Measurements from ENCODE around the gene WDR62.
A peak's percentile ranks its signal among the peaks of the same experiment; 100 is the strongest.

The WDR62 gene

DNA sequence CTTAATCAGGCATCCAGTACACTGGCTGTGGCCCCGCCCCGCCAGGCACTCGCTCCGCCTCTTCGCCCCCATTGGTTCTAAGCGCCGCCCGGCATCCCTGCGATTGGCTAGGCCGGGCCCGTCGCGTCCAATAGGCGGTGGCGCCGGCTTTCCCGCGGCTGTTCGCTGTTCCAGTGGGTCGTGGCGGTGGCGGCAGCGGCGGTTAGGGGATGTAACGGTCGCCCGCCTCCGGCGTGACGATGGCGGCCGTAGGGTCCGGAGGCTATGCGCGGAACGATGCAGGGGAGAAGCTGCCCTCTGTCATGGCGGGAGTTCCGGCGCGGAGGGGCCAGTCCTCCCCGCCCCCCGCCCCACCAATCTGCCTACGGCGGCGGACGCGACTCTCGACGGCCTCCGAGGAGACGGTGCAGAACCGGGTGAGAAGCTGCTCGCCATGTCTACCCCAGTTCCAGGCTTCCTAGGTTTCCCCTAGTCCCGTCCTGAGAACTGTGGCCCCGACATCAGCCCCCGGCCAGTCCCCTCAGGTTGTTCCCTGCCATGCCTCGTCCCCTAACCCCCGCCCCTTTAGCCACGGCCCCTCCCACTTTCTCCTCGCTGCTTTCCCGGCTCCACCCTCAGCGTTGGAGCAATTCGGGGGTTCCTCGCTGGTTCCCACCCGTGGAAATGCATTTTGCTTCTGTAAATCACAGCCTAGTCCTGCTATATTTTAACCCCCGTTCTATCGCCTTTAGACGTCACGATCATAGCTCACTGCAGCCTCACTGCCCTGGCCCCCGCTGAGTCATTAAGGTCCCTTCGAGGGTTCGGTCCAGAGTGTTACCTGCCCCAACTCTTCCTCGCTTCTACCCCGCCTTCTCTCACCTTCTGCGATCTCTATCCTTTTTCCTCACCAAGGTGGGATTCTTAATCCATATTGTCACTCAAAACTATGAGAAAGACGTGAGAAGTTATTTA lies at the start of gene WDR62:
Gene WDR62 (plus strand): TSS at position 165 of the 954 bp plus-strand sequence. CDS start 75 bp downstream, at position 240.
- peak within 1 kb of the TSS; percentile 97 for H3K27ac Mint-ChIP-seq
- no peaks in the 10 kb centered on the region for H3K27me3 Mint-ChIP-seq
- peaks cover 17% of the 10 kb centered on the region for H3K4me1 Mint-ChIP-seq
- peak; percentile 95 for DNase-seq
- peaks cover 10% of the 10 kb centered on the region for H3K36me3 Mint-ChIP-seq (ENCODE audit: low read depth)
- peak within 1 kb of the TSS; percentile 89 for H3K4me3 Mint-ChIP-seq
- H3K9me3 Mint-ChIP-seq: no peaks in the 10 kb centered on the region
- ATAC-seq: peak; percentile 80

DNA sequence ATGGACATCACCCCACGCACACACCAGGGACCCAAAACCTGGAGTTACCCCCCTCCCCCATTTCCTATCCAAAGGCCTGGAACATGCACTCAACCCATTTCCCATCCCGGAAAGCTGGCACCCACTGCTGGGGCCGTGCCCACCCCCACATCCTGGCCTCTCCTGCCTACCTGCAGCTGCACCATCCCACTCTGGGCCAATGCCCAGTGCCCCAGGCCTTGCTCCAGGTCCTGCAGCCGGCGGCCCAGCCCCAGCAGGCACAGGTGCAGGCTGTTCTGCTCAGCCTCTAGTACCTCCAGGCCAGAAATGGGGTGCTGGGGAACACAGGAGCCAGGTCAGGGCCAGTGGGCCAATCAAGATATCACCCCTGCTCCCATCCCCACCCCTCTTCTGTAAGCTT lies 47.7 kb upstream of the WDR62 start:
- H3K27ac Mint-ChIP-seq: no peak overlapping the region
- DNase-seq: no peak
- H3K9me3 Mint-ChIP-seq: no peaks in the 10 kb centered on the region
- peaks cover 7% of the 10 kb centered on the region for H3K36me3 Mint-ChIP-seq (ENCODE audit: low read depth)
- no peak for ATAC-seq
- no peak overlapping the region for H3K4me3 Mint-ChIP-seq
- peaks cover 11% of the 10 kb centered on the region for H3K4me1 Mint-ChIP-seq
- no peaks in the 10 kb centered on the region for H3K27me3 Mint-ChIP-seq

DNA sequence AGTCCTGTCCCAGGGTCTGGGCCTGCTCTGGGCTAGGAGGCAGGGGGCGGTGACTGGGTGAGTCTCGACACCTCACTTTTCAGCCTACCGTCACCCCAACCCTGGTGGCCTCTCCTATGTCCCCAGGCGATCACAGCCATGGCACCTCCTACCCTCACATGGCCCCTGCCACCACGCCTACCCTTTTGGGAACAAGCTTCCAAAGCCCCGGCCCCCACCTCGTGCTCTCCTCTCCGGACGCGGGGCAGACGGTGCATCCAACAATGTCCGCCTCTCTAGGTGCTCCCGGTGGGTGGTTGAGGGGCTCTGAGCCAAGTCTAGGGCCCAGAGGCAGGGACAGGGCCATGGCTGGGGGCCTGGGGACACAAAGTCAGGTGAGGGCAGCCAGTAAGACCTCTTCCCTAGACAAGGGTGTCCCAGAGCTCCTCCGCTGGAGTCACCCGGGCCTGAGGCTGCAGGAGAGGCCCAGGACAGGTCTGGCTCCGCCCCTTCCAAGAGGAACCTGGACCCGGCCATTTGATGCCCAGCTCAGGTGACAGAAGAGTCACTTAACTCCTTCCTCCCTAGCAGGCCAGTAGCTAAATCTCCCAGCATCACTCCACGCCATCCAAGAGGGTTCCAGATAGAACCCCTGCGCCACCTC lies 46.2 kb upstream of the WDR62 start, which contains the start of gene SYNE4:
Gene SYNE4 (minus strand): TSS at position 478 of the 643 bp plus-strand sequence. CDS start 132 bp downstream, at position 346.
- DNase-seq (no peak), ATAC-seq (no peak)
- peak within 1 kb of the TSS; percentile 48 for H3K4me3 Mint-ChIP-seq
- peaks cover 7% of the 10 kb centered on the region for H3K36me3 Mint-ChIP-seq (ENCODE audit: low read depth)
- peaks cover 14% of the 10 kb centered on the region for H3K4me1 Mint-ChIP-seq
- H3K27ac Mint-ChIP-seq: no peak within 1 kb of the TSS
- H3K27me3 Mint-ChIP-seq: no peaks in the 10 kb centered on the region
- no peaks in the 10 kb centered on the region for H3K9me3 Mint-ChIP-seq

DNA sequence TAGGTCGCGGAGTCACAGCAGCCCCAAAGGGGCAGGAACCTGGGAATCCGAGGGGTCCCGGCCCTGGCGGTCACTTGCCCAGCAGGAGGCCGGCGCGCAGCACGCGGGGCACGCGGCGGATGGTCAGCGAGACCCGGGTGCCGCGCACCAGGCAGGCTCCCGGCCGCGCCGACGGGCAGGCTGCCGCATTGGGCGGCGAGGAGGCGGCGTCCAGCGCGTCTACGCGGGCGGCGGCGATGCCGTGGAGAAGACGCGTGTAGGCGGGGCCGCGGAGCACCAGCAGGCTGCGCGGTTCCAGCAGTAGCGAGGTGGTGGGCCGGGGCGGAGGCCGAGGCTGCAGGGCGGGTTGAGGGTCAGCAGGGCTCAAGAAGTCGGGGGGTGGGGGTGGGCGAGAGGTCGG lies 45.5 kb upstream of the WDR62 start:
- DNase-seq (peak; percentile 66), ATAC-seq (no peak)
- peak overlapping the region; percentile 48 for H3K4me3 Mint-ChIP-seq
- H3K36me3 Mint-ChIP-seq (ENCODE audit: low read depth): peaks cover 7% of the 10 kb centered on the region
- H3K9me3 Mint-ChIP-seq: no peaks in the 10 kb centered on the region
- no peak overlapping the region for H3K27ac Mint-ChIP-seq
- peaks cover 16% of the 10 kb centered on the region for H3K4me1 Mint-ChIP-seq
- no peaks in the 10 kb centered on the region for H3K27me3 Mint-ChIP-seq

DNA sequence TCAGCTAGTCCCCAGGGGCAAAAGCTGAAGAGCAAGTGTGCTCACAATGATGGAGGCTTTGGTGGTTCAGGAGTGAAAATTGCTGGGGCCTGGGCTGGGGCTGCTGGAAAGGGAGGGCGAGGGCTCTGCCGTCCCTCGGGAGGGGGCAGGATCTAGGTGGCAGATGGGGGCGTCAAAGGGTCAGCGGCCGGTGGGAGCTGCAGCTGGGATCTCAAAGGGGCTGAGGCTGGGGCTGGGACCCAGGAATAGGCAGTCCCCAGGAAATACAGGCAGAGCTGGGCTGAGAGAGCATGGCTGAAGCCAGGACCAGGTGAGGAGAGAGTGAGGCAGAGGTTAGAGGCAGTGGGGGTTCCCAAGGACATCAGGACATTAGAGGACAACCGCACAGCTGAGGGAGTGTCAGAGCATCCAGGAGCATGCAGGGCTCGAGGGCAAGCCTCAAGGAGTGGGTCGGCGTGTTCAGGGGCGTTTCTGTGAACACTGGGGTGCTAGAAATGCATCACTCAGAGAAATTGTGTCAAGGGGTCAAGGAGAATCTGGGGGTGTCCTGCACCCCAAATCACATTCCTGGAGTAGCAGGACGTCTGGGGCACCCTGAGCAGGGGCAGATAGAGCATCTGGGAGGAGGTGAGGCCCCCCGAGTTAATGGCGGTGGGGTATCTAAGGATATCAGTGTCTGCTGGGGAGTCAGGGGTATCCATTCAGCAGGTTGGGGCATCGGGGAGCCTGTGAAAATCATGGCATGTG lies 44.9 kb upstream of the WDR62 start:
- no peaks in the 10 kb centered on the region for H3K27me3 Mint-ChIP-seq
- peaks cover 22% of the 10 kb centered on the region for H3K4me1 Mint-ChIP-seq
- DNase-seq (no peak), ATAC-seq (no peak)
- H3K9me3 Mint-ChIP-seq: no peaks in the 10 kb centered on the region
- H3K4me3 Mint-ChIP-seq: peak overlapping the region; percentile 26
- H3K36me3 Mint-ChIP-seq (ENCODE audit: low read depth): peaks cover 7% of the 10 kb centered on the region
- H3K27ac Mint-ChIP-seq: no peak overlapping the region

DNA sequence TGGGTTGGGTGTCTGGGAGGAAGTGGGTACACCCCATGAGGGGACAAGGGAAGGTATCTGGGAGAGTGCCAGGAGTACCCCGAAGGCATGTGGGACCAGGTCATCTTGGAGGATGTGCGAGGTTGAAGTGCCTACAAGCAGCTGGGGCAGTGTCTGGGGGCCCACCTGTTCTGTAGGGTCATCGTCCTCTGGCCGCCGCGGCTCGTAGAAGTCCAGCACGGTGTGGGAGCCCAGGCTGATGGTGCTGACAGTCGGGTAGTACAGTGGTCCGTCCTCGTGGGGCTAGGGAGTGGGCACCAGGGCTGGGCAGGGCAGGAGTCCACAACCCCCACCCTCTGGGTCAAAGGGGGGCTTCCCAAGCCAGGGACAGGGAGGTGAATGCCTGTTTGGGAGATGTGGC lies 44.3 kb upstream of the WDR62 start:
- no peak for ATAC-seq
- Mint-ChIP-seq H3K27ac (no peak overlapping the region), H3K4me3 (no peak overlapping the region)

DNA sequence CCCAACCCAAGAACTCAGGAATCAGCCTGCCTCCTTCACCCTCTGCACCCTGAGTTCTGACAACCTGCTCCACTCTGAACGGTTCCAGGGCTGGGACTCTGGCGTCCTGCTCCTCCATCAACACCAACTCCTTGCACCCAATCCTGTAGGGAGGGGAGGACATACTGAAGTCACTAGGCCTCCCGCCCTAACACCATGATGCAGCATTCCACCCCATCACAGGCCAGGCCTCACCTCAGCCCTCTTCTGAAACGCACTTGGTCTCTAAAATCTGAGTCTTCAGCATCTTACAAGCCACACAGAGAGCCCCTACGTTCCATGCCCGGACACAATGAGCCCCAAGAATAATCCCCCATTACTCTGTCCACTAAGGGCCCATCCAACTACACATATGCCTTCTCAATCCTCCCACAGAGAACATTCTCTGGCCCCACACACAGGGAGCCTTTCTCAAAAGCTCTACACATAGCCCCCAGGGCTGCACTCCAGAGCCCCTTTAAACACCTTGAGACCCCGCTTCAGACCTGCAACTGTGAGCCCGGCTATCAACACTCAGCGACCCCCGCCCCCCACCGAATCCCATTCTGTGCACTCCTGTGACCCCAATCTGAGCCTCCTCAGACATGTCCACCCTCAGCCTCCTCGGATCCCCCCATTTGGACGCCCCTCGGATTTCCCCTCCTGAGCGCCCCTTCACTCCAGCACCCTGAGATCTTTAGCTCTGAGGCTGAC lies 41.3 kb upstream of the WDR62 start:
- DNase-seq (no peak), ATAC-seq (no peak)
- Mint-ChIP-seq H3K9me3 (no peaks in the 10 kb centered on the region), H3K27me3 (no peaks in the 10 kb centered on the region), H3K4me1 (peaks cover 33% of the 10 kb centered on the region), H3K27ac (peak overlapping the region; percentile 92), H3K4me3 (peak overlapping the region; percentile 98), H3K36me3 (ENCODE audit: low read depth) (peaks cover 10% of the 10 kb centered on the region)

More for the DNA sequence above, 44.3 kb upstream of the WDR62 start:
- no peak for DNase-seq
- peaks cover 28% of the 10 kb centered on the region for H3K4me1 Mint-ChIP-seq
- H3K9me3 Mint-ChIP-seq: no peaks in the 10 kb centered on the region
- H3K27me3 Mint-ChIP-seq: no peaks in the 10 kb centered on the region
- peaks cover 7% of the 10 kb centered on the region for H3K36me3 Mint-ChIP-seq (ENCODE audit: low read depth)

DNA sequence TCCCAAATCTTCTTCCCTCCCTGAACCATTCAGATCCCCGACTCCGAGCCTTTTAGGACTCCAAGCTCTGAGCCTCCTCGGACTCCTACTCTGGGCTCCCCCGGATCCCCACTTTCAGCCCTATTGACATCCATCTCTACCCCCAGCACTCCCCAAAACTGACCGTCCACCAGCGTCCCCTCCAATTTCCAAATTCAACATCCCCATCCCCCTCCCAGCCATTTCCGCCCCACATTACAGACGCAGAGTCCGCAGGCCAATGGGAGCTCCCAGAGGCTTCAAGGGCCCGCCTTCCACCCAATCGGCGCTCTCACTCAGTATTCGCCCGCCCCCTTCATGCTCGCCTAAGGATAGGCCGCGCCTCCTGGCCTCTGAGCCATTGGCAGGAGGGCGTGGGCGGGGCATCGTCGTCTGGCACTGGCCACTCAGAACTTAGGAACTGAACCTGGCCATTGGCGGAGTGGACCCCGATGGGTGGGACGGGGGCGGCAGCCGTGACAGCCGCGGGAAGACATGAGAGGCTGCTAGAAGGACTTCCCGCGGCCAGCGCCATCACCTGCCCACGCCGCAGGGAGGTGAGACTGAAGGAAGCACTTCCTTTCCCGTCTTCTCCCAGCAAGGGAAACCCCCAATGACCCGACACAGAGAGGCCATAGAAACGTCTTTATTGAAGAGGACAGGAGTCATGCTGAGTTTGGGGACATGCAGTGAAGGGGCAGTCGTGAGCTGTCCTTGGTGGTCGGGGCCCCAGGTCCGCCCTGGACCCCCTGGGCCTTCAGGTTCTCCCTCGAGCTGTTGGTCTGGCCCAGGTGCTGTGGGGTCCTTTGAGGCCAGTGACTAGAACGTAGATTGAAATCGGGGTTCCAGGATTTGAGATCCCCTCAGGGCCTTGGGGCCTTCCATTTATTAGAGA lies 40.4 kb upstream of the WDR62 start, which contains the start of gene ALKBH6:
Gene ALKBH6 (minus strand): TSS at position 202 of the 913 bp plus-strand sequence. CDS start 816 bp downstream, outside the sequence.
- H3K36me3 Mint-ChIP-seq (ENCODE audit: low read depth): peaks cover 10% of the 10 kb centered on the region
- no peaks in the 10 kb centered on the region for H3K27me3 Mint-ChIP-seq
- H3K4me1 Mint-ChIP-seq: peaks cover 28% of the 10 kb centered on the region
- H3K9me3 Mint-ChIP-seq: no peaks in the 10 kb centered on the region
- H3K4me3 Mint-ChIP-seq: peak within 1 kb of the TSS; percentile 98
- ATAC-seq (peak; percentile 98), DNase-seq (peak; percentile 100)
- H3K27ac Mint-ChIP-seq: peak within 1 kb of the TSS; percentile 92

DNA sequence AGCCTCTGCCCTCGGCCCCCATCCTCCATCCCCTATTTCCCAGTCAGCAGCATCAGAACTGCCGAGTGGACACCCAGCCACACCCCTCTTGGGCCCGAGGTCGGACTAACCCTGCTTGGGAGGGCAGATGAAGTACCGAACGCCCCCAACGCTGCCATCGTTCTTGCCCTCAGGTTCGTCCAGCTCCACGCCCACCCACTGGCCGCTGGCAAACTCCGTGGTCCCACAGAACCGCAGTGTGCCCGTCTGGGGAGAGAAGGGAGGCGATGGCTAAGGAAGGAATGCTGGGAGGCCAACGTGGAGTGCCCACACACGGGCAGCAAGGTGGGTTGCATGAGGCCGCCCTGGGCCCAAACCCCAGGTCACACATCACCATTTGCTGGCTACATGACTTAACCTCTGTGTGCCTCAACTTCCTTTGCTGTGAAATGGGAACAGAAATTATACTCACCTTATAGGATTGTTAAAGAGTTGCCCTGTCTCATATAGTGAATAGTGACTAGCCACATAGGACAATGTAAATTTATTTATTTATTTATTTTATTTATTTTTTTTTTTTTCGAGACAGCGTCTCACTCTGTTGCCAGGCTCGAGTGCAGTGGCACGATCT lies 35.5 kb upstream of the WDR62 start:
- H3K27me3 Mint-ChIP-seq: no peaks in the 10 kb centered on the region
- H3K9me3 Mint-ChIP-seq: no peaks in the 10 kb centered on the region
- no peak overlapping the region for H3K27ac Mint-ChIP-seq
- no peak overlapping the region for H3K4me3 Mint-ChIP-seq
- DNase-seq (no peak), ATAC-seq (no peak)
- H3K36me3 Mint-ChIP-seq (ENCODE audit: low read depth): peaks cover 21% of the 10 kb centered on the region
- peaks cover 17% of the 10 kb centered on the region for H3K4me1 Mint-ChIP-seq

DNA sequence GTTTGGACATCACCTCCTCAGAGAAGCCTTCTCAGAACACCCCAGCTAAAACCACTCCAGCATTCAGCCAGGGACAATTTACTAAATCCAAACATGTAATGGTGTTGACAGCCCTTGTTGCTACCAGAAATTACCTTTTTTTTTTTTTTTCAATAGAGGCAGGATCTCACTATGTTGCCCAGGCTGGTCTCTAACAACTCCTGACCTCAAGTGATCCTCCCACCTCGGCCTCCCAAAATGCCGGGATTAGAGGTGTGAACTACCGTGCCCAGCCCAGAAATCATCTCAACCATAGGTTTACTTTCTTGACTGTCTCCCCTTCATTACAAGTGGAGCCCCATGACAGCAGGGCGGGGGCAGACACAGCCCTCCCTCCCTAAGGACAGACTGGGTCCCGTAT lies 31.3 kb upstream of the WDR62 start:
- H3K36me3 Mint-ChIP-seq (ENCODE audit: low read depth): peaks cover 18% of the 10 kb centered on the region
- no peak overlapping the region for H3K27ac Mint-ChIP-seq
- H3K4me3 Mint-ChIP-seq: no peak overlapping the region
- no peaks in the 10 kb centered on the region for H3K9me3 Mint-ChIP-seq
- ATAC-seq (no peak), DNase-seq (no peak)
- no peaks in the 10 kb centered on the region for H3K27me3 Mint-ChIP-seq
- no peaks in the 10 kb centered on the region for H3K4me1 Mint-ChIP-seq

DNA sequence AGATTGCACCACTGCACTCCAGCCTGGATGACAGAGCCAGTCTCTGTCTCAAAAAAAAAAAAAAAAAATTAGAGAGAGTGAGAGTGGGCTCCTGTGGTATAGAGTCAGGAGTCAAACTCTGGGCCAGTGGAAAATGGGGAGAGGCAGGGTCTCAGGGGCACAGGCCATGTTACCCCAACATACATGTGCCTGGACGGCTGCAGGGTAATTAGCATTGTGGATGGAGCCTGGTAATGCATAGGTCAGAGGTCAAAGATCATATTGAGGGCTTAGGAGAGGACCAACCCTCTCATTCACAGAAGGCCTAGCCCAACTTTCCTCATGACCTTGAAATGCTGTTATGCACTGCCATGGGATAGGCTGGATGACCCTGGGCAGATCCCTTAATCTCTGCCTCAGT lies 29.2 kb upstream of the WDR62 start:
- H3K4me1 Mint-ChIP-seq: no peaks in the 10 kb centered on the region
- no peaks in the 10 kb centered on the region for H3K9me3 Mint-ChIP-seq
- DNase-seq: no peak
- H3K36me3 Mint-ChIP-seq (ENCODE audit: low read depth): peaks cover 27% of the 10 kb centered on the region
- H3K4me3 Mint-ChIP-seq: no peak overlapping the region
- no peak for ATAC-seq
- H3K27me3 Mint-ChIP-seq: no peaks in the 10 kb centered on the region
- no peak overlapping the region for H3K27ac Mint-ChIP-seq

DNA sequence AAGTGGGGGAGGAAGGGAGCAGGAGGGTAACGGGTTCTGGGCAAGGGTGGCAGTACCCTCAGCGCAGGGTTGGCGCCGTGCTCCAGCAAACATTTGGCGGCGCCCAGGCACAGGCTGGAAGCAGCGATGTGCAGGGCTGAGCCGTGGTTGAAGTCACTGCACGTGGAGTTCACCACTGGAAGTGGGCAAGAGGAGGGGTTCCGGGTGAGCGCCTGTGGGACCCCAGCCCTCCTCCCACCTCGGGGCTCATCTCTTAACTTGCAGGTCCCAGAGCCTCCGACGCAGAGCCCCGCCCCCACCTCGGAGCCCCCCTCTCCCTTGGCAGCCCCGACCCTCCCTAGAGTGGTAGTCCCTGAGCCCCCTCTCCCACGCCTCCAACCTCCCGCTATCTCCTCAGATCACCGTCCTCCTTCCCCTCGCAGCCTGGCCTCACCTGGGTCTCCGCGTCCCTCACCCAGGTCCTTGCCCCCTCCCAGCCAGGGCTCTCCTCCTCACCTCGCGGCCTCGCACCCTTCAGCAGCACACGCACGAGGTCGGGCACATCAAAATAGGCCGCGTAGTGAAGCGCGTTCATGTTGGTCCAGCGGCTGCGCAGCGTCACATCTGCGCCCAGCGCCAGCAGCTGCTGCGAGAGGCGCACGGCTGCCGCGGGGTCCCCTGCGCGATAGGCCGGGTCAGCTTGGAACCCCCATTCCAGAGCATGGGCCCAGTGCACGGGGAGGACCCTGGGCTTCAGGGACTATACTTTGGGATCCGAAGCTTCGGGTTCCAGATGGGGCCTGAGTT lies 28.4 kb upstream of the WDR62 start:
- Mint-ChIP-seq H3K27ac (no peak overlapping the region), H3K4me1 (no peaks in the 10 kb centered on the region), H3K4me3 (no peak overlapping the region), H3K9me3 (no peaks in the 10 kb centered on the region), H3K36me3 (ENCODE audit: low read depth) (peaks cover 25% of the 10 kb centered on the region), H3K27me3 (no peaks in the 10 kb centered on the region)
- ATAC-seq (no peak), DNase-seq (no peak)

Measured in activated naive CD8-positive, alpha-beta T cell treated with anti-CD3 and anti-CD28 coated beads, Interleukin-2, amount 50 U/mL, for 24 hours (primary cell).